ENCODE results near the gene DYNC1LI2.

DYNC1LI2 gene

GRCh38 chr16:66696669-66697630 is 54.5 kb downstream of the DYNC1LI2 start, which contains the start of gene CMTM4 (continued):
- TF ChIP-seq ZNF341 (tag by site-specific recombination; IDR thresholded peaks at IDR 0.05; ENCODE audit: low read depth) = no peak
- no peak for TF ChIP-seq ZNF768 (tag by site-specific recombination; IDR thresholded peaks at IDR 0.05)
- TF ChIP-seq, protein P1, sequence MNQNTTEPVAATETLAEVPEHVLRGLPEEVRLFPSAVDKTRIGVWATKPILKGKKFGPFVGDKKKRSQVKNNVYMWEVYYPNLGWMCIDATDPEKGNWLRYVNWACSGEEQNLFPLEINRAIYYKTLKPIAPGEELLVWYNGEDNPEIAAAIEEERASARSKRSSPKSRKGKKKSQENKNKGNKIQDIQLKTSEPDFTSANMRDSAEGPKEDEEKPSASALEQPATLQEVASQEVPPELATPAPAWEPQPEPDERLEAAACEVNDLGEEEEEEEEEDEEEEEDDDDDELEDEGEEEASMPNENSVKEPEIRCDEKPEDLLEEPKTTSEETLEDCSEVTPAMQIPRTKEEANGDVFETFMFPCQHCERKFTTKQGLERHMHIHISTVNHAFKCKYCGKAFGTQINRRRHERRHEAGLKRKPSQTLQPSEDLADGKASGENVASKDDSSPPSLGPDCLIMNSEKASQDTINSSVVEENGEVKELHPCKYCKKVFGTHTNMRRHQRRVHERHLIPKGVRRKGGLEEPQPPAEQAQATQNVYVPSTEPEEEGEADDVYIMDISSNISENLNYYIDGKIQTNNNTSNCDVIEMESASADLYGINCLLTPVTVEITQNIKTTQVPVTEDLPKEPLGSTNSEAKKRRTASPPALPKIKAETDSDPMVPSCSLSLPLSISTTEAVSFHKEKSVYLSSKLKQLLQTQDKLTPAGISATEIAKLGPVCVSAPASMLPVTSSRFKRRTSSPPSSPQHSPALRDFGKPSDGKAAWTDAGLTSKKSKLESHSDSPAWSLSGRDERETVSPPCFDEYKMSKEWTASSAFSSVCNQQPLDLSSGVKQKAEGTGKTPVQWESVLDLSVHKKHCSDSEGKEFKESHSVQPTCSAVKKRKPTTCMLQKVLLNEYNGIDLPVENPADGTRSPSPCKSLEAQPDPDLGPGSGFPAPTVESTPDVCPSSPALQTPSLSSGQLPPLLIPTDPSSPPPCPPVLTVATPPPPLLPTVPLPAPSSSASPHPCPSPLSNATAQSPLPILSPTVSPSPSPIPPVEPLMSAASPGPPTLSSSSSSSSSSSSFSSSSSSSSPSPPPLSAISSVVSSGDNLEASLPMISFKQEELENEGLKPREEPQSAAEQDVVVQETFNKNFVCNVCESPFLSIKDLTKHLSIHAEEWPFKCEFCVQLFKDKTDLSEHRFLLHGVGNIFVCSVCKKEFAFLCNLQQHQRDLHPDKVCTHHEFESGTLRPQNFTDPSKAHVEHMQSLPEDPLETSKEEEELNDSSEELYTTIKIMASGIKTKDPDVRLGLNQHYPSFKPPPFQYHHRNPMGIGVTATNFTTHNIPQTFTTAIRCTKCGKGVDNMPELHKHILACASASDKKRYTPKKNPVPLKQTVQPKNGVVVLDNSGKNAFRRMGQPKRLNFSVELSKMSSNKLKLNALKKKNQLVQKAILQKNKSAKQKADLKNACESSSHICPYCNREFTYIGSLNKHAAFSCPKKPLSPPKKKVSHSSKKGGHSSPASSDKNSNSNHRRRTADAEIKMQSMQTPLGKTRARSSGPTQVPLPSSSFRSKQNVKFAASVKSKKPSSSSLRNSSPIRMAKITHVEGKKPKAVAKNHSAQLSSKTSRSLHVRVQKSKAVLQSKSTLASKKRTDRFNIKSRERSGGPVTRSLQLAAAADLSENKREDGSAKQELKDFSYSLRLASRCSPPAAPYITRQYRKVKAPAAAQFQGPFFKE (tag by site-specific recombination; IDR thresholded peaks at IDR 0.05; ENCODE audit: borderline replicate concordance) = no peak
- TF ChIP-seq ZBTB48 (tag by site-specific recombination; IDR thresholded peaks at IDR 0.05) = no peak
- TF ChIP-seq ZNF548 (tag by site-specific recombination; IDR thresholded peaks at IDR 0.05) = no peak
- TF ChIP-seq ZNF549 (tag by site-specific recombination; IDR thresholded peaks at IDR 0.05) = no peak
- TF ChIP-seq, protein P2, sequence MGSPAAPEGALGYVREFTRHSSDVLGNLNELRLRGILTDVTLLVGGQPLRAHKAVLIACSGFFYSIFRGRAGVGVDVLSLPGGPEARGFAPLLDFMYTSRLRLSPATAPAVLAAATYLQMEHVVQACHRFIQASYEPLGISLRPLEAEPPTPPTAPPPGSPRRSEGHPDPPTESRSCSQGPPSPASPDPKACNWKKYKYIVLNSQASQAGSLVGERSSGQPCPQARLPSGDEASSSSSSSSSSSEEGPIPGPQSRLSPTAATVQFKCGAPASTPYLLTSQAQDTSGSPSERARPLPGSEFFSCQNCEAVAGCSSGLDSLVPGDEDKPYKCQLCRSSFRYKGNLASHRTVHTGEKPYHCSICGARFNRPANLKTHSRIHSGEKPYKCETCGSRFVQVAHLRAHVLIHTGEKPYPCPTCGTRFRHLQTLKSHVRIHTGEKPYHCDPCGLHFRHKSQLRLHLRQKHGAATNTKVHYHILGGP (tag by site-specific recombination; IDR thresholded peaks at IDR 0.05) = no peak
- TF ChIP-seq, protein P3, sequence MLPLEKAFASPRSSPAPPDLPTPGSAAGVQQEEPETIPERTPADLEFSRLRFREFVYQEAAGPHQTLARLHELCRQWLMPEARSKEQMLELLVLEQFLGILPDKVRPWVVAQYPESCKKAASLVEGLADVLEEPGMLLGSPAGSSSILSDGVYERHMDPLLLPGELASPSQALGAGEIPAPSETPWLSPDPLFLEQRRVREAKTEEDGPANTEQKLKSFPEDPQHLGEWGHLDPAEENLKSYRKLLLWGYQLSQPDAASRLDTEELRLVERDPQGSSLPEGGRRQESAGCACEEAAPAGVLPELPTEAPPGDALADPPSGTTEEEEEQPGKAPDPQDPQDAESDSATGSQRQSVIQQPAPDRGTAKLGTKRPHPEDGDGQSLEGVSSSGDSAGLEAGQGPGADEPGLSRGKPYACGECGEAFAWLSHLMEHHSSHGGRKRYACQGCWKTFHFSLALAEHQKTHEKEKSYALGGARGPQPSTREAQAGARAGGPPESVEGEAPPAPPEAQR (tag by site-specific recombination; IDR thresholded peaks at IDR 0.05) = no peak; the same call in 1 of the 2 replicates
- no peak for TF ChIP-seq ZNF626 (tag by site-specific recombination; IDR thresholded peaks at IDR 0.05)
- TF ChIP-seq, protein P4, sequence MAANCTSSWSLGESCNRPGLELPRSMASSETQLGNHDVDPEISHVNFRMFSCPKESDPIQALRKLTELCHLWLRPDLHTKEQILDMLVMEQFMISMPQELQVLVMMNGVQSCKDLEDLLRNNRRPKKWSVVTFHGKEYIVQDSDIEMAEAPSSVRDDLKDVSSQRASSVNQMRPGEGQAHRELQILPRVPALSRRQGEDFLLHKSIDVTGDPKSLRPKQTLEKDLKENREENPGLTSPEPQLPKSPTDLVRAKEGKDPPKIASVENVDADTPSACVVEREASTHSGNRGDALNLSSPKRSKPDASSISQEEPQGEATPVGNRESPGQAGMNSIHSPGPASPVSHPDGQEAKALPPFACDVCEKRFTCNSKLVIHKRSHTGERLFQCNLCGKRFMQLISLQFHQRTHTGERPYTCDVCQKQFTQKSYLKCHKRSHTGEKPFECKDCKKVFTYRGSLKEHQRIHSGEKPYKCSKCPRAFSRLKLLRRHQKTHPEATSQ (tag by site-specific recombination; IDR thresholded peaks at IDR 0.05) = no peak
- TF ChIP-seq, protein P5, sequence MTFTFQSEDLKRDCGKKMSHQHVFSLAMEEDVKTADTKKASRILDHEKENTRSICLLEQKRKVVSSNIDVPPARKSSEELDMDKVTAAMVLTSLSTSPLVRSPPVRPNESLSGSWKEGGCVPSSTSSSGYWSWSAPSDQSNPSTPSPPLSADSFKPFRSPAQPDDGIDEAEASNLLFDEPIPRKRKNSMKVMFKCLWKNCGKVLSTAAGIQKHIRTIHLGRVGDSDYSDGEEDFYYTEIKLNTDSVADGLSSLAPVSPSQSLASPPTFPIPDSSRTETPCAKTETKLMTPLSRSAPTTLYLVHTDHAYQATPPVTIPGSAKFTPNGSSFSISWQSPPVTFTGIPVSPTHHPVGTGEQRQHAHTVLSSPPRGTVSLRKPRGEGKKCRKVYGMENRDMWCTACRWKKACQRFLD (tag by site-specific recombination; IDR thresholded peaks at IDR 0.05) = no peak
- TF ChIP-seq ZNF324 (tag by site-specific recombination; IDR thresholded peaks at IDR 0.05) = no peak
- TF ChIP-seq, protein P6, sequence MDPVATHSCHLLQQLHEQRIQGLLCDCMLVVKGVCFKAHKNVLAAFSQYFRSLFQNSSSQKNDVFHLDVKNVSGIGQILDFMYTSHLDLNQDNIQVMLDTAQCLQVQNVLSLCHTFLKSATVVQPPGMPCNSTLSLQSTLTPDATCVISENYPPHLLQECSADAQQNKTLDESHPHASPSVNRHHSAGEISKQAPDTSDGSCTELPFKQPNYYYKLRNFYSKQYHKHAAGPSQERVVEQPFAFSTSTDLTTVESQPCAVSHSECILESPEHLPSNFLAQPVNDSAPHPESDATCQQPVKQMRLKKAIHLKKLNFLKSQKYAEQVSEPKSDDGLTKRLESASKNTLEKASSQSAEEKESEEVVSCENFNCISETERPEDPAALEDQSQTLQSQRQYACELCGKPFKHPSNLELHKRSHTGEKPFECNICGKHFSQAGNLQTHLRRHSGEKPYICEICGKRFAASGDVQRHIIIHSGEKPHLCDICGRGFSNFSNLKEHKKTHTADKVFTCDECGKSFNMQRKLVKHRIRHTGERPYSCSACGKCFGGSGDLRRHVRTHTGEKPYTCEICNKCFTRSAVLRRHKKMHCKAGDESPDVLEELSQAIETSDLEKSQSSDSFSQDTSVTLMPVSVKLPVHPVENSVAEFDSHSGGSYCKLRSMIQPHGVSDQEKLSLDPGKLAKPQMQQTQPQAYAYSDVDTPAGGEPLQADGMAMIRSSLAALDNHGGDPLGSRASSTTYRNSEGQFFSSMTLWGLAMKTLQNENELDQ (tag by site-specific recombination; IDR thresholded peaks at IDR 0.05; ENCODE audit: low read depth) = no peak
- TF ChIP-seq KLF17 (tag by site-specific recombination; IDR thresholded peaks at IDR 0.05) = no peak
- 0 out of 2 replicates have a peak, but pooled peaks have one; percentile 41 for TF ChIP-seq ZNF239 (tag by site-specific recombination; IDR thresholded peaks at IDR 0.05)
- no peak for TF ChIP-seq ZBTB44 (tag by site-specific recombination; IDR thresholded peaks at IDR 0.05)
- 0 out of 2 replicates have a peak, but pooled peaks have one; percentile 18 for TF ChIP-seq ZNF660 (tag by site-specific recombination; IDR thresholded peaks at IDR 0.05)
- peak; percentile 48; the same call in 1 of the 2 replicates for TF ChIP-seq KLF7 (tag by site-specific recombination; IDR thresholded peaks at IDR 0.05; ENCODE audit: borderline replicate concordance)
- TF ChIP-seq HOXA7 (CRISPR knock-in tag; IDR thresholded peaks at IDR 0.05; ENCODE audit: borderline replicate concordance) = no peak
- no peak for TF ChIP-seq ZNF426 (tag by site-specific recombination; IDR thresholded peaks at IDR 0.05)
- TF ChIP-seq YY1 (tag by site-specific recombination; IDR thresholded peaks at IDR 0.05) = no peak

Measured in HEK293 (cell line).